Measurements from ENCODE around the gene RAMP3. TPM values are rescaled to one million over a fixed set of nuclear protein-coding genes. Genes with fewer than 3 reads are reported as not detected.

The RAMP3 gene
- total RNA-seq, 1 experiment from 2014 or later, result not detected

- POLR2A ChIA-PET (ENCODE audit: unreplicated experiment), result no interaction called here
- TF ChIP-seq EZH2phosphoT487 (IDR thresholded peaks at IDR 0.05; ENCODE audit: borderline replicate concordance, low read length), result no peak
- Histone ChIP-seq H2AFZ (ENCODE audit: low read length) (no peak overlapping the region), H3K9ac (ENCODE audit: low read length) (no peak overlapping the region), H3K27ac (ENCODE audit: low read length) (no peak overlapping the region), H3K9me3 (ENCODE audit: low read length) (no peaks in the 10 kb centered on the region), H3K36me3 (ENCODE audit: low read depth, low read length) (no peaks in the 10 kb centered on the region), H3K4me2 (ENCODE audit: low read length) (no peak overlapping the region), H3K79me2 (ENCODE audit: low read length) (no peaks in the 10 kb centered on the region), H3K4me1 (ENCODE audit: insufficient read depth, low read length) (no peaks in the 10 kb centered on the region), H4K20me1 (ENCODE audit: low read length) (no peaks in the 10 kb centered on the region), H3K27me3 (ENCODE audit: low read length) (peaks cover 76% of the 10 kb centered on the region), H3F3A (ENCODE audit: low read length, unreplicated experiment) (no peaks in the 10 kb centered on the region), H3K4me3 (ENCODE audit: low read length) (no peak overlapping the region), H3K9me2 (replicated peaks; ENCODE audit: low read length) (no peaks in the 10 kb centered on the region)
- intact Hi-C loops (cut with micrococcal nuclease), result no loop called here
- no TSS peak for BruUV-seq (replicated peaks)
- ATAC-seq, result no peak
- no peak for DNase-seq
- CTCF ChIA-PET, result no interaction called here
Measured at GRCh38 chr7:45229156-45229920, 71.7 kb downstream of the RAMP3 start.

DNA sequence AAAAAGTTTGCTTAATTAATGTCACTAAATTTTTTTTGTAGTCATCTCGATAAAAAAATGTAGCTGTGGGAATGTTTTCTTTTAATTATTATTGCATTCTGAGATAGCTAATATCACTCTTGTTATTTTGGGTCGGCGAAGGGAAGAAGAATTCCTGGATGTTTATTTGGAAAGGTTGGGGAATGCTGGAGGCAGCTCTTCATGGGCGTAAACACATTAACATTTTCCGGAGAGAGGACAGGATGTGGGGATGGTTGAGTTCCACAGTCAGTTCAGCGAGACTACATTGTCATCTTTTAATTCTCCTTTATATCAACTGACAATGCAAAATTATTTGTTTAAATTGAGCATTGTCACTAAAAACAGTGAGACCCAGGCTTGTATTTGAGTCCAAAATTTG is 72.5 kb downstream of the RAMP3 start:
- no peak overlapping the region for H2AFZ ChIP-seq (ENCODE audit: low read length)
- ChIA-PET POLR2A (ENCODE audit: unreplicated experiment) (no interaction called here), CTCF (no interaction called here)
- H4K20me1 ChIP-seq (ENCODE audit: low read length), result no peaks in the 10 kb centered on the region
- H3K4me2 ChIP-seq (ENCODE audit: low read length), result no peak overlapping the region
- H3K36me3 ChIP-seq (ENCODE audit: low read depth, low read length), result no peaks in the 10 kb centered on the region
- no peaks in the 10 kb centered on the region for H3K9me2 ChIP-seq (replicated peaks; ENCODE audit: low read length)
- DNase-seq (no peak), ATAC-seq (no peak)
- no peaks in the 10 kb centered on the region for H3K9me3 ChIP-seq (ENCODE audit: low read length)
- no peak overlapping the region for H3K9ac ChIP-seq (ENCODE audit: low read length)
- peaks cover 81% of the 10 kb centered on the region for H3K27me3 ChIP-seq (ENCODE audit: low read length)
- BruUV-seq (replicated peaks), result no TSS peak
- no peaks in the 10 kb centered on the region for H3K79me2 ChIP-seq (ENCODE audit: low read length)
- TF ChIP-seq EZH2 (IDR thresholded peaks at IDR 0.05; ENCODE audit: low read length, unreplicated experiment), result no peak
- intact Hi-C loops (cut with micrococcal nuclease), result no loop called here
- H3K27ac ChIP-seq (ENCODE audit: low read length), result no peak overlapping the region
- H3K4me3 ChIP-seq (ENCODE audit: low read length), result no peak overlapping the region
- no peaks in the 10 kb centered on the region for H3F3A ChIP-seq (ENCODE audit: low read length, unreplicated experiment)
- no peaks in the 10 kb centered on the region for H3K4me1 ChIP-seq (ENCODE audit: insufficient read depth, low read length)

GRCh38 chr7:45230611-45231165 is 73.1 kb downstream of the RAMP3 start:
- no peak for DNase-seq
- H3K27me3 ChIP-seq (ENCODE audit: low read length), result peaks cover 83% of the 10 kb centered on the region
- no TSS peak for BruUV-seq (replicated peaks)
- no peak overlapping the region for H3K9ac ChIP-seq (ENCODE audit: low read length)
- no peaks in the 10 kb centered on the region for H3F3A ChIP-seq (ENCODE audit: low read length, unreplicated experiment)
- no peaks in the 10 kb centered on the region for H3K9me2 ChIP-seq (replicated peaks; ENCODE audit: low read length)
- H3K27ac ChIP-seq (ENCODE audit: low read length), result no peak overlapping the region
- no peaks in the 10 kb centered on the region for H3K9me3 ChIP-seq (ENCODE audit: low read length)
- POLR2A ChIA-PET (ENCODE audit: unreplicated experiment), result no interaction called here
- TF ChIP-seq CTCF (conservative IDR thresholded peaks at IDR 0.05; ENCODE audit: low read depth, low read length), result no peak
- TF ChIP-seq EZH2phosphoT487 (IDR thresholded peaks at IDR 0.05; ENCODE audit: borderline replicate concordance, low read length), result no peak
- no peak for TF ChIP-seq EZH2 (IDR thresholded peaks at IDR 0.05; ENCODE audit: low read length, unreplicated experiment)
- no peak for ATAC-seq
- H3K4me3 ChIP-seq (ENCODE audit: low read length), result no peak overlapping the region
- CTCF ChIA-PET, result no interaction called here
- no peaks in the 10 kb centered on the region for H4K20me1 ChIP-seq (ENCODE audit: low read length)
- intact Hi-C loops (cut with micrococcal nuclease), result no loop called here
- no peak overlapping the region for H3K4me2 ChIP-seq (ENCODE audit: low read length)
- H3K79me2 ChIP-seq (ENCODE audit: low read length), result no peaks in the 10 kb centered on the region
- no peaks in the 10 kb centered on the region for H3K36me3 ChIP-seq (ENCODE audit: low read depth, low read length)
- no peak overlapping the region for H2AFZ ChIP-seq (ENCODE audit: low read length)
- no peaks in the 10 kb centered on the region for H3K4me1 ChIP-seq (ENCODE audit: insufficient read depth, low read length)
